Activated CD8-positive, alpha-beta memory T cell treated with anti-CD3 and anti-CD28 coated beads, Interleukin-2, amount 50 U/mL, for 24 hours (primary cell): ENCODE data around the gene CASTOR1.

Experiments
- DNase-seq: peaks from one replicate; pipeline ENCODE4 v3.0.0-alpha.2; 2020; ENCODE audit errors: extremely low read depth

The CASTOR1 gene

GRCh38 chr22:30297991-30298701 lies 8.8 kb upstream of the CASTOR1 start:
- DNase-seq = no peak

GRCh38 chr22:30297276-30297990 lies 8.1 kb upstream of the CASTOR1 start:
- no peak for DNase-seq

- no peak for DNase-seq
Observed at GRCh38 chr22:30296833-30297232, 7.5 kb upstream of the CASTOR1 start.

GRCh38 chr22:30296324-30296723 lies 7.0 kb upstream of the CASTOR1 start:
- no peak for DNase-seq

GRCh38 chr22:30295576-30295975 lies 6.3 kb upstream of the CASTOR1 start:
- no peak for DNase-seq

GRCh38 chr22:30294830-30295229 lies 5.5 kb upstream of the CASTOR1 start:
- DNase-seq = no peak

GRCh38 chr22:30294066-30294465 lies 4.8 kb upstream of the CASTOR1 start:
- DNase-seq = no peak

- DNase-seq = no peak
Observed at GRCh38 chr22:30293026-30293425, 3.7 kb upstream of the CASTOR1 start.

GRCh38 chr22:30292069-30292970 lies 3.0 kb upstream of the CASTOR1 start:
- no peak for DNase-seq

GRCh38 chr22:30291058-30291892 lies 2.0 kb upstream of the CASTOR1 start:
- no peak for DNase-seq

GRCh38 chr22:30290342-30291057 lies 1.2 kb upstream of the CASTOR1 start:
- no peak for DNase-seq

GRCh38 chr22:30289980-30290313 lies 642 bp upstream of the CASTOR1 start:
- DNase-seq = no peak

GRCh38 chr22:30288419-30289140 lies 725 bp downstream of the CASTOR1 start:
- no peak for DNase-seq

GRCh38 chr22:30287648-30288418 lies 1.5 kb downstream of the CASTOR1 start:
- peak; percentile 80 for DNase-seq

GRCh38 chr22:30286813-30287647 lies 2.3 kb downstream of the CASTOR1 start:
- DNase-seq = peak; percentile 65

GRCh38 chr22:30286331-30286730 lies 3.0 kb downstream of the CASTOR1 start:
- no peak for DNase-seq

GRCh38 chr22:30285846-30286200 lies 3.5 kb downstream of the CASTOR1 start:
- no peak for DNase-seq

- DNase-seq = no peak
Observed at GRCh38 chr22:30285176-30285845, 4.0 kb downstream of the CASTOR1 start.
